Tibial nerve (tissue), 4 donors: ENCODE measurements around the gene UNC45A. TPM values are rescaled to one million over a fixed set of nuclear protein-coding genes. Genes with fewer than 3 reads are reported as not detected.
"Not testable (repeated sequence)": the region's sequence is repeated elsewhere in the genome, so short reads cannot be mapped to it uniquely, and the experiment has no call there.

Source experiments
- DNase-seq, 2 donors: peaks; one replicate each; pipeline ENCODE4 v3.0.0-alpha.2; 2019; ENCODE audit warnings: low spot score in 2 of 2
- H3K27ac ChIP-seq, 4 donors: fragments of 200-600 bp; sonication (generic) in 3 of 4; one replicate each; pipeline ENCODE4 v1.5.1; 2017 to 2019; ENCODE audit warnings: mild to moderate bottlenecking in 1 of 4
- H3K27me3 ChIP-seq, 2 donors: fragments of 200-600 bp; sonication (generic) in 1 of 2; one replicate each; pipeline versions ENCODE4 v1.5.1 to v1.6.0; 2017 to 2019
- H3K36me3 ChIP-seq, 3 donors: fragments of 200-600 bp; sonication (generic); one replicate each; pipeline ENCODE4 v1.5.1; 2018 to 2019
- H3K4me1 ChIP-seq, 4 donors: fragments of 200-600 bp; sonication (generic) in 3 of 4; one replicate each; pipeline ENCODE4 v1.5.1; 2017 to 2019
- H3K4me3 ChIP-seq, 4 donors: fragments of 200-600 bp; sonication (generic) in 3 of 4; one replicate each; pipeline ENCODE4 v1.5.1; 2017 to 2019; ENCODE audit warnings: mild to moderate bottlenecking in 1 of 4, moderate library complexity in 1 of 4
- H3K9me3 ChIP-seq, 4 donors: fragments of 200-600 bp; sonication (generic) in 3 of 4; one replicate each; pipeline ENCODE4 v1.5.1; 2017 to 2019
- CTCF ChIP-seq, 5 experiments: fragments of 200-600 bp in 3 of 5; fragments of 450-650 bp in 2 of 5; sonication (generic) in 3 of 5; IDR thresholded peaks; one replicate each; pipeline ENCODE4 v1.5.1; 2016 to 2019; ENCODE audit warnings: antibody characterized with exemption in 5 of 5, mild to moderate bottlenecking in 3 of 5, moderate library complexity in 2 of 5
- EP300 ChIP-seq, 2 donors: sonication (generic); formaldehyde crosslinking; IDR thresholded peaks; one replicate each; pipeline ENCODE4 v1.6.1; 2017; ENCODE audit warnings: antibody characterized with exemption in 2 of 2, mild to moderate bottlenecking in 1 of 2
- POLR2A ChIP-seq, 2 donors: fragments of 450-650 bp; IDR thresholded peaks; one replicate each; pipeline ENCODE4 v1.6.1; 2017; ENCODE audit warnings: antibody characterized with exemption in 2 of 2, mild to moderate bottlenecking in 2 of 2, moderate library complexity in 2 of 2
- WGBS, 2 donors: methylation state at CpG; one replicate each; pipeline ENCODE4 v1.1.5; 2018; 5-methylcytosine and 5-hydroxymethylcytosine counted together
- total RNA-seq, 4 donors: library from RNA; depleted of rRNA; stranded (reverse); fragments of >200 nt; gene quantifications; one replicate each; pipeline ENCODE4 v1.1.0, GENCODE V29; 2016

The UNC45A gene
- total RNA-seq, 4 donors from 2014 or later, result 47.7 to 64.2 (median 58.4) TPM

- WGBS, 2 donors, result 92 to 95% methylated on average over 28 to 29 of the region's 29 CpGs
- no peaks in the 10 kb centered on the region for H3K27me3 ChIP-seq
- H3K4me3 ChIP-seq, result no peak overlapping the region
- H3K27ac ChIP-seq, result no peak overlapping the region
- no peaks in the 10 kb centered on the region for H3K9me3 ChIP-seq
- no peaks in the 10 kb centered on the region for H3K4me1 ChIP-seq
- TF ChIP-seq POLR2A (IDR thresholded peaks at IDR 0.05) (no peak), CTCF (IDR thresholded peaks at IDR 0.05) (no peak), EP300 (IDR thresholded peaks at IDR 0.05) (no peak)
- no peak for DNase-seq
- H3K36me3 ChIP-seq, result peaks cover 6 to 87% (median 7%) of the 10 kb centered on the region in 3 donors
These were observed 42.4 kb upstream of the UNC45A start for GRCh38 chr15:90892498-90893174.

- Histone ChIP-seq H3K9me3 (no peaks in the 10 kb centered on the region), H3K27ac (no peak overlapping the region), H3K27me3 (no peaks in the 10 kb centered on the region), H3K4me3 (no peak overlapping the region), H3K4me1 (no peaks in the 10 kb centered on the region), H3K36me3 (peaks cover 6 to 79% (median 7%) of the 10 kb centered on the region in 3 donors)
- WGBS, 2 donors, result 93 to 94% methylated on average over 22 to 31 of the region's 33 CpGs
- no peak for TF ChIP-seq POLR2A (IDR thresholded peaks at IDR 0.05)
- no peak for TF ChIP-seq CTCF (IDR thresholded peaks at IDR 0.05)
- no peak for TF ChIP-seq EP300 (IDR thresholded peaks at IDR 0.05)
- no peak for DNase-seq
These were observed 41.7 kb upstream of the UNC45A start for GRCh38 chr15:90893175-90894090.

- peaks cover 2 to 58% (median 6%) of the 10 kb centered on the region in 3 donors for H3K36me3 ChIP-seq
- TF ChIP-seq EP300 (IDR thresholded peaks at IDR 0.05) (no peak), CTCF (IDR thresholded peaks at IDR 0.05) (no peak), POLR2A (IDR thresholded peaks at IDR 0.05) (no peak)
- no peaks in the 10 kb centered on the region for H3K4me1 ChIP-seq
These were observed 39.4 kb upstream of the UNC45A start for GRCh38 chr15:90895571-90896117.

GRCh38 chr15:90897131-90897655, 37.9 kb upstream of the UNC45A start:
- not testable (repeated sequence) for DNase-seq, H3K4me3 ChIP-seq, H3K9me3 ChIP-seq, H3K27me3 ChIP-seq, H3K27ac ChIP-seq
- peaks cover 0 to 43% (median 6%) of the 10 kb centered on the region in 3 donors for H3K36me3 ChIP-seq
- 91 to 93% methylated on average over 14 of the region's 14 CpGs for WGBS, 2 donors
- H3K4me1 ChIP-seq, result peaks cover 0 to 12% (median 10%) of the 10 kb centered on the region in 4 donors

More at GRCh38 chr15:90895571-90896117, 39.4 kb upstream of the UNC45A start:
- Histone ChIP-seq H3K27ac (no peak overlapping the region), H3K4me3 (no peak overlapping the region), H3K27me3 (no peaks in the 10 kb centered on the region), H3K9me3 (no peaks in the 10 kb centered on the region)
- DNase-seq, result no peak
- WGBS, 2 donors, result 59% methylated on average over 10 of the region's 10 CpGs

- peaks cover 0 to 19% (median 15%) of the 10 kb centered on the region in 3 donors for H3K36me3 ChIP-seq
- H3K9me3 ChIP-seq, result no peaks in the 10 kb centered on the region
- peak overlapping the region in 3 of 4 donors; percentile 91 to 94 (median 91) for H3K27ac ChIP-seq
- H3K4me3 ChIP-seq, result peak overlapping the region in 3 of 4 donors; percentile 55 to 87 (median 70)
- DNase-seq, result no peak
- 41 to 44% methylated on average over 14 of the region's 14 CpGs for WGBS, 2 donors
- H3K4me1 ChIP-seq, result peaks cover 0 to 42% (median 30%) of the 10 kb centered on the region in 4 donors
- H3K27me3 ChIP-seq, result no peaks in the 10 kb centered on the region
- TF ChIP-seq EP300 (IDR thresholded peaks at IDR 0.05) (no peak), POLR2A (IDR thresholded peaks at IDR 0.05) (no peak), CTCF (IDR thresholded peaks at IDR 0.05) (no peak)
These were observed 33.7 kb upstream of the UNC45A start for GRCh38 chr15:90901175-90902039.
